DOHH2 (cell line): Measurements from ENCODE around the gene PDE8B.
A peak's percentile ranks its signal among the peaks of the same experiment; 100 is the strongest.
"Not testable (repeated sequence)": the region's sequence is repeated elsewhere in the genome, so short reads cannot be mapped to it uniquely, and the experiment has no call there.

Source experiments
- H3F3A ChIP-seq: fragments of 200-600 bp; sonication (generic), shearing (Covaris generic); 2 replicates; pipeline ENCODE4 v1.6.0; 2016; ENCODE audit warnings: antibody characterized with exemption, mild to moderate bottlenecking; ENCODE audit not compliant: control insufficient read depth, insufficient read depth
- H3K27ac ChIP-seq: fragments of 200-600 bp; sonication (generic); 2 replicates; pipeline ENCODE4 v1.5.1; 2014; ENCODE audit warnings: low read depth, mild to moderate bottlenecking, low read length, moderate library complexity
- H3K27me3 ChIP-seq: fragments of 200-600 bp; sonication (generic); 2 replicates; pipeline ENCODE4 v1.6.1; 2014; ENCODE audit warnings: mild to moderate bottlenecking, low read length, mixed read lengths; ENCODE audit not compliant: control insufficient read depth
- H3K36me3 ChIP-seq: fragments of 200-600 bp; sonication (generic); 2 replicates; pipeline ENCODE4 v1.6.1; 2014; ENCODE audit warnings: mild to moderate bottlenecking, low read length, moderate library complexity, mixed read lengths; ENCODE audit not compliant: control insufficient read depth
- H3K4me1 ChIP-seq: fragments of 200-600 bp; sonication (generic); 2 replicates; pipeline ENCODE4 v1.6.1; 2014; ENCODE audit warnings: mild to moderate bottlenecking, low read length, mixed read lengths; ENCODE audit not compliant: control insufficient read depth
- H3K4me2 ChIP-seq: fragments of 200-600 bp; sonication (generic); 2 replicates; pipeline ENCODE4 v1.6.0; 2014; ENCODE audit warnings: mild to moderate bottlenecking, low read length, moderate library complexity
- H3K4me3 ChIP-seq: fragments of 200-600 bp; sonication (generic); 2 replicates; pipeline ENCODE4 v1.5.1; 2014; ENCODE audit warnings: mild to moderate bottlenecking, low read length, mixed read lengths
- H3K79me2 ChIP-seq: fragments of 200-600 bp; sonication (generic); 2 replicates; pipeline ENCODE4 v1.6.1; 2014; ENCODE audit warnings: mild to moderate bottlenecking, low read length, mixed read lengths; ENCODE audit not compliant: control insufficient read depth
- H3K9me2 ChIP-seq: fragments of 200-600 bp; sonication (generic); replicated peaks from 2 replicates; pipeline ENCODE4 v1.6.1; 2014; ENCODE audit warnings: mild to moderate bottlenecking, low read length, mixed read lengths; ENCODE audit not compliant: control insufficient read depth
- H3K9me3 ChIP-seq: fragments of 200-600 bp; sonication (generic); 2 replicates; pipeline ENCODE4 v1.6.1; 2014; ENCODE audit warnings: antibody characterized with exemption, low read length, mixed read lengths; ENCODE audit not compliant: control insufficient read depth, insufficient read depth
- H4K20me1 ChIP-seq: fragments of 200-600 bp; sonication (generic); 2 replicates; pipeline ENCODE4 v1.6.0; 2014; ENCODE audit warnings: low read depth, mild to moderate bottlenecking, antibody characterized with exemption, low read length, moderate library complexity; ENCODE audit not compliant: control insufficient read depth, insufficient read depth
- EZH2phosphoT487 ChIP-seq: fragments of 200-600 bp; sonication (generic); IDR thresholded peaks from 2 replicates; pipeline ENCODE4 v1.6.1; 2017; ENCODE audit warnings: borderline replicate concordance, mild to moderate bottlenecking, antibody characterized with exemption, low read length, moderate library complexity, mixed read lengths
- TF ChIP-seq, protein P1 (sequence below): fragments of 200-600 bp; sonication (generic); IDR thresholded peaks from one replicate; pipeline ENCODE4 v1.5.1; 2014; ENCODE audit warnings: antibody characterized with exemption, mild to moderate bottlenecking, low read depth, low read length; ENCODE audit not compliant: poor library complexity, severe bottlenecking

Gene PDE8B

DNA sequence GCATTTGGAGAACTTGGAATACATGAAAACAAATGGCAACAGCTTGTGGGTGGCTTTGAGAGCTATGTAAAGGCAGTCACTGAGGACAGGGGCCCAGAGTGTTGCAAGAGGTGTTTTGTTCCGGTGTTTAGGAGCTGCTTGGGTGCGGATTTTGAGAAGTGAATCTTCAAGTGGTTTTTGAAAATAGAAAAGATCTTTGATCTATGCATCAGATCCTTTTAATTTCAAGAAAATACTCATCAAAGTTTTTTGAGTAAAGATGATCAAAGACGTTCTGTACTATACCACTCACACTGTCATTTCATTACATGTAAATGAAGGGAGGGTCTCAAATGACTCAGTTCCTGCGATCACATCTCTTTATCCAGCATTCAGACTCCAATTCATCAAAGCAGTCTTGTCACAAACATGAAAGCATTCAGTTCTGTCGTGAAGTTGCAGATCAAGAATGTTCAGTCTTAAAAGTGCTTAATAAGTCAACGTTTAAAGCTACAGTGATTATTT is 169.1 kb downstream of the PDE8B start:
- Histone ChIP-seq H3K79me2 (no peaks in the 10 kb centered on the region), H3K9me3 (no peaks in the 10 kb centered on the region), H3K4me2 (peak overlapping the region; percentile 45), H3K36me3 (no peaks in the 10 kb centered on the region), H3K27me3 (no peaks in the 10 kb centered on the region), H3K4me1 (peaks cover 19% of the 10 kb centered on the region), H3K4me3 (peak overlapping the region; percentile 15), H3K27ac (0 out of 2 replicates have a peak overlapping the region, but pooled peaks have one; percentile 10), H3F3A (no peaks in the 10 kb centered on the region), H4K20me1 (no peaks in the 10 kb centered on the region), H3K9me2 (no peaks in the 10 kb centered on the region)
- TF ChIP-seq EZH2phosphoT487 = no peak
- TF ChIP-seq, protein P1, sequence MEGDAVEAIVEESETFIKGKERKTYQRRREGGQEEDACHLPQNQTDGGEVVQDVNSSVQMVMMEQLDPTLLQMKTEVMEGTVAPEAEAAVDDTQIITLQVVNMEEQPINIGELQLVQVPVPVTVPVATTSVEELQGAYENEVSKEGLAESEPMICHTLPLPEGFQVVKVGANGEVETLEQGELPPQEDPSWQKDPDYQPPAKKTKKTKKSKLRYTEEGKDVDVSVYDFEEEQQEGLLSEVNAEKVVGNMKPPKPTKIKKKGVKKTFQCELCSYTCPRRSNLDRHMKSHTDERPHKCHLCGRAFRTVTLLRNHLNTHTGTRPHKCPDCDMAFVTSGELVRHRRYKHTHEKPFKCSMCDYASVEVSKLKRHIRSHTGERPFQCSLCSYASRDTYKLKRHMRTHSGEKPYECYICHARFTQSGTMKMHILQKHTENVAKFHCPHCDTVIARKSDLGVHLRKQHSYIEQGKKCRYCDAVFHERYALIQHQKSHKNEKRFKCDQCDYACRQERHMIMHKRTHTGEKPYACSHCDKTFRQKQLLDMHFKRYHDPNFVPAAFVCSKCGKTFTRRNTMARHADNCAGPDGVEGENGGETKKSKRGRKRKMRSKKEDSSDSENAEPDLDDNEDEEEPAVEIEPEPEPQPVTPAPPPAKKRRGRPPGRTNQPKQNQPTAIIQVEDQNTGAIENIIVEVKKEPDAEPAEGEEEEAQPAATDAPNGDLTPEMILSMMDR = no peak

DNA sequence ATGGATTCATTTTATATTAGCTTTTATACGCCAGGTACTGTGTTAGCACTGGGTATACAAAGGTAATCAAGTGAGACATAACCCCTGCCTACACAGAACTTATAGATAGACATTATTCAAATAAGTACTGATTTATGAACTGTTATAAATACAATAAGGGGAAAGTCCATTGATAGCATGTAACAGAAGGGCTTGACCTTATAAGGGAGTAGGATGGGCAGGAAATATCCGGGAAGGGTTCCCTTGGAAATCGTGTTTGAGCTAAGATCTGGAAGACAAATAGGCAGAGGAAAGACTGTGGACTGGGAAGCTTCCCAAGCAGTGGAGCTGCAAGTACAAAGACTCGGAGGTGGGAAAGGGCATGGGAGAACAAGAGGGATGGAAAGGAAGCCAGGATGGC is 170.2 kb downstream of the PDE8B start:
- peak overlapping the region; percentile 45 for H3K4me2 ChIP-seq
- H3F3A ChIP-seq = no peaks in the 10 kb centered on the region

DNA sequence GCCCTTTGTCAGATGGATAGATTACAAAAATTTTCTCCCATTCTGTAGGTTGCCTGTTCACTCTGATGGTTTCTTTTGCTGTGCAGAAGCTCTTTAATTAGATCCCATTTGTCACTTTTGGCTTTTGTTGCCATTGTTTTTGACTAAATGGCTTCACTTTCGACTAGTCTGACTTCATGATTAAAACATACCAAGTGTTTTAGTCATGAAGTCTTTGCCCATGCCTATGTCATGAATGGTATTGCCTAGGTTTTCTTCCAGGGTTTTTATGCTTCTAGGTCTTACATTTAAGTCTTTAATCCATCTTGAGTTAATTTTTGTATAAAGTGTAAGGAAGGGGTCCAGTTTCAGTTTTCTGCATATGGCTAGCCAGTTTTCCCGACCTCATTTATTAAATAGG is 172.9 kb downstream of the PDE8B start:
- not testable (repeated sequence) for H3K9me2 ChIP-seq, H3K79me2 ChIP-seq, H3K4me3 ChIP-seq, H4K20me1 ChIP-seq, H3K9me3 ChIP-seq, H3K27me3 ChIP-seq, H3K4me2 ChIP-seq, H3F3A ChIP-seq, H3K27ac ChIP-seq, H3K36me3 ChIP-seq
- H3K4me1 ChIP-seq = peaks cover 19% of the 10 kb centered on the region

More for the DNA sequence above, 170.2 kb downstream of the PDE8B start:
- Histone ChIP-seq H3K4me1 (peaks cover 19% of the 10 kb centered on the region), H3K9me3 (no peaks in the 10 kb centered on the region), H3K4me3 (no peak overlapping the region), H3K9me2 (no peaks in the 10 kb centered on the region), H3K36me3 (no peaks in the 10 kb centered on the region), H3K27me3 (no peaks in the 10 kb centered on the region), H4K20me1 (no peaks in the 10 kb centered on the region), H3K27ac (no peak overlapping the region), H3K79me2 (no peaks in the 10 kb centered on the region)
- TF ChIP-seq, protein P1 = no peak
- no peak for TF ChIP-seq EZH2phosphoT487

DNA sequence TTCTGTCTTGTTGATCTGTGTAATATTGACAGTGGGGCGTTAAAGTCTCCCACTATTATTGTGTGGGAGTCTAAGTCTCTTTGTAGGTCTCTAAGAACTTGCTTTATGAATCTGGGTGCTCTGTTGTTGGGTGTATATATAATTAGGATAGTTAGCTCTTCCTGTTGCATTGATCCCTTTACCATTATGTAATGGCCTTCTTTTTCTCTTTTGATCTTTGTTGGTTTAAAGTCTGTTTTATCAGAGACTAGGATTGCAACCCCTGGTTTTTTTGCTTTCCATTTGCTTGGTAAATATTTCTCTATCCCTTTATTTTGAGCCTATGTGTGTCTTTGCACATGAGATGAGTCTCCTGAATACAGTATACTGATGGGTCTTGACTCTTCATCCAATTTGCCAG is 175.9 kb downstream of the PDE8B start:
- not testable (repeated sequence) for H3K79me2 ChIP-seq, H3F3A ChIP-seq, H3K4me3 ChIP-seq, H3K27ac ChIP-seq, H3K9me3 ChIP-seq, H3K36me3 ChIP-seq, H3K4me1 ChIP-seq, H4K20me1 ChIP-seq, H3K9me2 ChIP-seq, H3K27me3 ChIP-seq, H3K4me2 ChIP-seq
